ENCODE results near the gene CTSL.

The CTSL gene

GRCh38 chr9:87701931-87702421 lies 23.9 kb upstream of the CTSL start:
- no peak for DNase-seq

GRCh38 chr9:87702921-87703320 lies 23.0 kb upstream of the CTSL start:
- no peak for DNase-seq

DNA sequence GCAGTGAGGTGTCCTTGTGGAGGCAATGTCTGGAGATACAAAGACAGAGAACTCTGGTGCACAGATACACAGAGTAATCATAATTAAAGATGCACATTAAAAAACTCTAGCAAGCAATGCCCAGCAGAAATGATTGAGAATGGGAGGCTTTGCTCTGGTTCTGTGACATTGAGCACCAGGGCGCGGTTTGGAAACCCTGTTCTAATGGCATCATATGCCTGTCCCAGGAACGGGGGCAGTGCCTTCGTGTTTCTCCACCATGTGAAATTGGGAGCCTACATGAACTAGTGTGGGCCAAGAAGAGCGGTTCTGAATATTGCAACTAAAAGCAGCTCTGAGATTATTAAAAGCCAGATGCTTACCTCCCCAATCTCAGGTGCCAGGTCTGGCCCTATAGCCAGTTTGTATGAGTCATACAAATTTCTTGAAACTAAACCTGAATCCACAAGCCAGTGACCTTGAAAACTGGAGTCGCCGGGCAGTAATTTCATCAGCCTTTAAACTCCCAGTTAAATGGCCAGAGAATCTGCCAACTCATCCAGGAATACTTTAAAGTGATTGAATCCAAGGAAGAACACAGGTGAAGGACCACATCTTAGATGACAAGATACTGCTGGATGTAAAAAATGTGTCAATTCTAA lies 22.2 kb upstream of the CTSL start:
- DNase-seq: no peak

DNA sequence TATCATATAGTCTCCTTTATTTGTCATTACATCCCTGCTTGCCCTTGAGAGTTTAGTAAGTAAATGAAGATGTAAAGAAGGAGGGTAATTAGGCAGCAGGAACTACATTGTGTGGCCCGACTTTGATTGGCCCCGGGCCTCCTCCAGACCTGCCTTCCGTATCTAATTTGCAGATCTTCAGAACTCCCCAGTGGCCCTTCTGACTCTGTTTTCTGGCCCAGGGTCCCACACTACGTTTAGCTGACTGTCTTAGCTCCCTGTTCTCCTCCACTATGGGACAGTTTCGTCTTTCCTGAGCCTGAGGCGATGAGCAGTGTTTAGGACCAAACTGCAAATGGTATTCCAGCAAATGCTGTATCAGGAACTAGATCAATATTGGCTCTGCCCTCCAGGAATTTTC lies 21.6 kb upstream of the CTSL start:
- DNase-seq: no peak

DNA sequence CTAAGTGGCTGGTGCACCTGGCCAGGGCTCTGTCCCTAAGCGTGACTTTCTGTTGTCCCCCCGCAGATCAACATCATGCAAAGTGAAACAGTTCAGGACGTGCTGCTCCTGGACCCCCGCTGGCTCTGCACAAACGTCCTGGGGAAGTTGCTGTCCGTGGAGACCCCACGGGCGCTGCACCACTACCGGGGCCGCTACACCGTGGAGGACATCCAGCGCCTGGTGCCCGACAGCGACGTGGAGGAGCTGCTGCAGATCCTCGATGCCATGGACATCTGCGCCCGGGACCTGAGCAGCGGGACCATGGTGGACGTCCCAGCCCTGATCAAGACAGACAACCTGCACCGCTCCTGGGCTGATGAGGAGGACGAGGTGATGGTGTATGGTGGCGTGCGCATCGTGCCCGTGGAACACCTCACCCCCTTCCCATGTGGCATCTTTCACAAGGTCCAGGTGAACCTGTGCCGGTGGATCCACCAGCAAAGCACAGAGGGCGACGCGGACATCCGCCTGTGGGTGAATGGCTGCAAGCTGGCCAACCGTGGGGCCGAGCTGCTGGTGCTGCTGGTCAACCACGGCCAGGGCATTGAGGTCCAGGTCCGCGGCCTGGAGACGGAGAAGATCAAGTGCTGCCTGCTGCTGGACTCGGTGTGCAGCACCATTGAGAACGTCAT lies 19.7 kb upstream of the CTSL start:
- DNase-seq: no peak

DNA sequence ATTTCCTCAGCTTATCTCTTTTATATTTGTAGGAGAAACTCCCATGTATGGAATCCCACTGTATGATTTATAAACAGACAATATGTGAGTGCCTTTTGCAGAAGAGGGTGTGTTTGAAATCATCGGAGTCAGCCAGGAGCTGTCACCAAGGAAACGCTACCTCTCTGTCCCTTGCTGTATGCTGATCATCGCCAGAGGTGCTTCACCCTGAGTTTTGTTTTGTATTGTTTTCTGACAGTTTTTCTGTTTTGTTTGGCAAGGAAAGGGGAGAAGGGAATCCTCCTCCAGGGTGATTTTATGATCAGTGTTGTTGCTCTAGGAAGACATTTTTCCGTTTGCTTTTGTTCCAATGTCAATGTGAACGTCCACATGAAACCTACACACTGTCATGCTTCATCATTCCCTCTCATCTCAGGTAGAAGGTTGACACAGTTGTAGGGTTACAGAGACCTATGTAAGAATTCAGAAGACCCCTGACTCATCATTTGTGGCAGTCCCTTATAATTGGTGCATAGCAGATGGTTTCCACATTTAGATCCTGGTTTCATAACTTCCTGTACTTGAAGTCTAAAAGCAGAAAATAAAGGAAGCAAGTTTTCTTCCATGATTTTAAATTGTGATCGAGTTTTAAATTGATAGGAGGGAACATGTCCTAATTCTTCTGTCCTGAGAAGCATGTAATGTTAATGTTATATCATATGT lies 18.0 kb upstream of the CTSL start:
- no peak for DNase-seq

- DNase-seq: no peak
These were observed 17.4 kb upstream of the CTSL start for GRCh38 chr9:87708546-87708945.

DNA sequence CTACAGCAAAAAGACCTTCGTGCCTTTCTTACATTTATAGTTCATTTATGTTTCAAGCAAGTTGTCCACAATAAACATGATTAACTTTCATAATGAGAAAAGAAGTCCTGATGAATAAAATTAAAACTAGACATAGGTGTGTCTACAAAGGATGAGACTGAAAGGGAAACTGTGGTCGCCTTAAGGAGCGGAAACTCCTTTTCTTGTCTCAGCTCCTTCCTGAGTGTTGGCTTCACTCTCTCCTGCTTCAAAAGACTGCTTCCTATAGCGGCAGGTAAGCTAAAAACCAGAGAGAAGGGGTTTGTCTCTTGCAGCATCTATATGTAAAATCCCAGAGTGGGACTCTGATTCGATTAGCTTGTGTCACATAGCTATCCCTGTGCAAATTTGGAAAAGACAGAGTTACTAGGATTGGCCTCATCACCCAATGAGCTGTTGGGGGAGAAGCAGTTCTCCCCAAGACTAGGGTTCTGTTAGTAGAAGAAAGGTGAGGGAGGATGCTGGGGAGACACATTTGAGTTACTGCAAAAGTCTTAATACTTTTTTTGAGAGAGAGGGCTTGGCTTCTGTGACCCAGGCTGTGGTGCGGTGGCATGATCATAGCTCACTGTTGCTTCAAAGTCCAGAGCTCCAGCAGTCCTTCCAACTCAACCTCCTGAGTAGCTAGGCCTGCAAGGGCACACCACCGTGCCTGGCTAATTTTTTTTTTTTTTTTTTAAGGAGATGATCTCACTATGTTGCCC lies 16.8 kb upstream of the CTSL start:
- no peak for DNase-seq

- no peak for DNase-seq
These were observed 15.5 kb upstream of the CTSL start for GRCh38 chr9:87710443-87710842.

- no peak for DNase-seq
These were observed 13.8 kb upstream of the CTSL start for GRCh38 chr9:87711857-87712800.

GRCh38 chr9:87712801-87713277 lies 13.1 kb upstream of the CTSL start:
- no peak for DNase-seq

GRCh38 chr9:87713278-87713987 lies 12.5 kb upstream of the CTSL start:
- DNase-seq: no peak

GRCh38 chr9:87713988-87714330 lies 12.0 kb upstream of the CTSL start:
- no peak for DNase-seq

DNA sequence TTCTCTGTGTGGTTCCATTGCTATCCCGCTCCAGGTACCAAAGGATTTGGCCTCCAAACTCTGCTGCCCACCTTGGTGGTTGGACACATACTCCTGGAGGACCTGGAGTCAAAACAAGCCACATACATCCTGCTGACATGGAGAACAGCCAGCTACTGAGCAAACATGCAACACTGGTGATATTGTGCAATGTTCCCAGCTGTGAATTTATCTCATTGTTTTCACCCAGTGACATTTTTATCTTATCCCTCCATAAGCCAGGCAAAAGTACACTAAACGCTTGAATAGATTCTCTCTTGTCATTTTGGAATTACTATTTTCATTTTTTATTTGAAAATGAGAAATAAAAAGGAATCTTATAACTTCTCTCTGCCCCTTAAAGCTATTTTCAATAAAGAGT lies 11.1 kb upstream of the CTSL start:
- DNase-seq: no peak

- DNase-seq: no peak
These were observed 9.8 kb upstream of the CTSL start for GRCh38 chr9:87716141-87716540.

DNA sequence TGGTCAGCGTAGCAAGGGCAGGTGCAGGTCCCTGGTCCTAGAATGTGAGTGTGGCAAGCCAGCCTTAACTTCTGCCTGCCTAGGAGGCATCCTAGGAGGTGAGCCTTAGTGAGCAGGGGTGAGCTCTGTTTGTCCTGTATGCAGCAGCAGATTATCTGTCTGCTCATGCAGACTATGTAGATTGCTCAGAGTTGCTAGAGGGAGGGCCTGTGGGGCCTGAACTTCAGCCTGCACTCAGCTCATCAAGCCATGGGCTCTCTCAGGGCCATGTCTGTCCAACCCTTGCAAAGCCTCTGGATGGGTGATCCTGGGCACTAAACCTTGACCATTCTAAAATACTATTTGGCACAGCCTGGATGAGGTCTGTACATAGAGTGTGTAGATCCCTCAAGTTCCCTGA lies 8.5 kb upstream of the CTSL start:
- no peak for DNase-seq

GRCh38 chr9:87718231-87718630 lies 7.7 kb upstream of the CTSL start:
- DNase-seq: no peak

DNA sequence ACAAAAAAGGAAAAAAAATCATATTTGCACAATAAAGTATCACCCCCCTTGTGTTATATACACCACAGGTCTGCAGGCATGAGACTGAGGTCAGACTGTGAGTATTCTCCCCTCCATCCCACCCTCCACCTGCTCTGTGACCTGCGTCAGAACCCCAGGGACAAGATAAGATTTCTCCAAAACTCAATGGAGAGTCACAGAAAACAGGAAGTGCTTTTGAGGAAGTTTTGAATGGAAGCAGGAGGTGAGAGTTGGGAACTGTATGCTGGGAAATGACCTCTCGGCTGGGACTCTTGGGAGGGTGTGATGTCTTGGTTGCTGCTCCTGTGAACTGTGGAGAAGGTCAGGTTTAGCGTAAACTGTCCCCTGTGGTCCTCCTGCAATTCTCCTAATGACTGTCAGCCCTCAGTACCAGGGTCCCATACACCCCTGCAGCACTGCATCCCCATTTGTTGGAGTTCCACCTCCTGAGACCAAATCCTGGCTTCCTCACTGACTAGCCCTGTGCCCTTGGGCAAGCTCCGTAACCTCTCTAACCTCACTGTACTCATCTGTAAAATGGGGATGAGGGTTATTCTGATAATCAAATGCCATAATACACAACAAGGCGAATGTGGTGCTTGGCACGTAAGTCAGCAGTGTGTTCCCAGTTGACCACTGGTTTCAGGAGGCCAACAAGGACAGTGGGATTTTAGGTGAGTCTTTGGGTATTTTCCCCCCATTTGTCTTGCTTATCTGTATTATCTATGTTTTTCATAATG lies 6.9 kb upstream of the CTSL start:
- DNase-seq: no peak

- no peak for DNase-seq
These were observed 5.7 kb upstream of the CTSL start for GRCh38 chr9:87720173-87720572.

- no peak for DNase-seq
These were observed 3.4 kb upstream of the CTSL start for GRCh38 chr9:87722393-87723088.

Measured in NCI-H146 (cell line).